Testis (tissue), 3 donors: ENCODE data around the gene SYTL1. TPM values are rescaled to one million over a fixed set of nuclear protein-coding genes. Genes with fewer than 3 reads are reported as not detected.

Experiments used
- DNase-seq: peaks from one replicate; pipeline ENCODE4 v3.0.0-alpha.2; 2019
- H3K27ac ChIP-seq, 2 donors: fragments of 200-600 bp; sonication (generic); one replicate each; pipeline ENCODE4 v1.5.1; 2019
- H3K27me3 ChIP-seq: fragments of 200-600 bp; sonication (generic); one replicate; pipeline ENCODE4 v1.5.1; 2019
- H3K36me3 ChIP-seq: fragments of 200-600 bp; sonication (generic); one replicate; pipeline ENCODE4 v1.5.1; 2017; ENCODE audit warnings: low read depth; ENCODE audit errors: missing control alignments
- H3K4me1 ChIP-seq: fragments of 200-600 bp; sonication (generic); one replicate; pipeline ENCODE4 v1.5.1; 2019
- H3K4me3 ChIP-seq, 2 donors: fragments of 200-600 bp; sonication (generic); one replicate each; pipeline ENCODE4 v1.5.1; 2017 to 2019
- H3K9me3 ChIP-seq: fragments of 200-600 bp; sonication (generic); one replicate; pipeline ENCODE4 v1.5.1; 2017
- CTCF ChIP-seq, 3 experiments: fragments of 450-650 bp in 2 of 3; fragments of 200-600 bp in 1 of 3; sonication (generic) in 1 of 3; IDR thresholded peaks; one replicate each; pipeline ENCODE4 v1.5.1; 2016 to 2019; ENCODE audit warnings: antibody characterized with exemption in 3 of 3, mild to moderate bottlenecking in 2 of 3, moderate library complexity in 1 of 3
- POLR2A ChIP-seq: fragments of 450-650 bp; IDR thresholded peaks from one replicate; pipeline ENCODE4 v1.6.1; 2017; ENCODE audit warnings: antibody characterized with exemption, mild to moderate bottlenecking, moderate library complexity
- WGBS, 2 donors: methylation state at CpG; one replicate each; pipeline ENCODE4 v1.1.5; 2018; 5-methylcytosine and 5-hydroxymethylcytosine counted together
- intact Hi-C: fragments of 100-400 bp; cut with DNase I; formaldehyde crosslinking; loops from one replicate; pipeline ENCODE4 v1.15.1; 2023; ENCODE audit warnings: low total_unique reads
- polyA plus RNA-seq: library from polyadenylated mRNA; stranded (reverse); fragments of 350-450 nt; fragmentation: Illumina TruSeq; extraction: RNeasy Lipid Tissue Mini Kit (QIAGEN cat#74804); gene quantifications from one replicate; pipeline ENCODE4 v1.2.3, GENCODE V29; 2014; ENCODE audit warnings: low read depth, low replicate concordance; ENCODE audit not compliant: insufficient read depth
- total RNA-seq, 2 donors: library from RNA; depleted of rRNA; stranded (reverse); fragments of >200 nt; gene quantifications; one replicate each; pipeline ENCODE4 v1.2.3, GENCODE V29; 2016

The SYTL1 gene
- total and polyA plus RNA-seq, 3 donors from 2014 or later: 2.3 to 6.0 (median 5.4) TPM

- H3K36me3 ChIP-seq: no peaks in the 10 kb centered on the region
- WGBS, 2 donors: 61 to 77% methylated on average over 7 to 11 of the region's 11 CpGs
- intact Hi-C loops: no loop called here
Measured at GRCh38 chr1:27364696-27365371, 23.0 kb downstream of the SYTL1 start.

GRCh38 chr1:27365372-27366112 lies 23.7 kb downstream of the SYTL1 start:
- Histone ChIP-seq H3K36me3 (no peaks in the 10 kb centered on the region), H3K4me3 (peak overlapping the region; percentile 68 to 74), H3K4me1 (peaks cover 20% of the 10 kb centered on the region), H3K27me3 (no peaks in the 10 kb centered on the region), H3K9me3 (no peaks in the 10 kb centered on the region), H3K27ac (peak overlapping the region; percentile 91 to 98)
- no peak for TF ChIP-seq CTCF (IDR thresholded peaks at IDR 0.05)
- TF ChIP-seq POLR2A: no peak
- intact Hi-C loops: no loop called here
- peak; percentile 93 for DNase-seq
- 3 to 4% methylated on average over 37 to 40 of the region's 40 CpGs for WGBS, 2 donors

More at GRCh38 chr1:27364696-27365371, 23.0 kb downstream of the SYTL1 start:
- Histone ChIP-seq H3K4me3 (peak overlapping the region in 1 of 2 donors; percentile 68), H3K9me3 (no peaks in the 10 kb centered on the region), H3K4me1 (peaks cover 20% of the 10 kb centered on the region), H3K27ac (peak overlapping the region; percentile 91 to 98), H3K27me3 (no peaks in the 10 kb centered on the region)
- DNase-seq: no peak
- TF ChIP-seq POLR2A (no peak), CTCF (IDR thresholded peaks at IDR 0.05) (no peak)

- H3K9me3 ChIP-seq: no peaks in the 10 kb centered on the region
- no peaks in the 10 kb centered on the region for H3K36me3 ChIP-seq
- peak; percentile 82 for DNase-seq
- H3K27me3 ChIP-seq: no peaks in the 10 kb centered on the region
- peak overlapping the region; percentile 91 to 98 for H3K27ac ChIP-seq
- no peak for TF ChIP-seq POLR2A
- TF ChIP-seq CTCF (IDR thresholded peaks at IDR 0.05): no peak
- 0 to 1% methylated on average over 4 to 30 of the region's 30 CpGs for WGBS, 2 donors
- intact Hi-C loops: no loop called here
- peaks cover 20% of the 10 kb centered on the region for H3K4me1 ChIP-seq
- peak overlapping the region; percentile 68 to 74 for H3K4me3 ChIP-seq
Measured at GRCh38 chr1:27366113-27366410, 24.2 kb downstream of the SYTL1 start.

DNA sequence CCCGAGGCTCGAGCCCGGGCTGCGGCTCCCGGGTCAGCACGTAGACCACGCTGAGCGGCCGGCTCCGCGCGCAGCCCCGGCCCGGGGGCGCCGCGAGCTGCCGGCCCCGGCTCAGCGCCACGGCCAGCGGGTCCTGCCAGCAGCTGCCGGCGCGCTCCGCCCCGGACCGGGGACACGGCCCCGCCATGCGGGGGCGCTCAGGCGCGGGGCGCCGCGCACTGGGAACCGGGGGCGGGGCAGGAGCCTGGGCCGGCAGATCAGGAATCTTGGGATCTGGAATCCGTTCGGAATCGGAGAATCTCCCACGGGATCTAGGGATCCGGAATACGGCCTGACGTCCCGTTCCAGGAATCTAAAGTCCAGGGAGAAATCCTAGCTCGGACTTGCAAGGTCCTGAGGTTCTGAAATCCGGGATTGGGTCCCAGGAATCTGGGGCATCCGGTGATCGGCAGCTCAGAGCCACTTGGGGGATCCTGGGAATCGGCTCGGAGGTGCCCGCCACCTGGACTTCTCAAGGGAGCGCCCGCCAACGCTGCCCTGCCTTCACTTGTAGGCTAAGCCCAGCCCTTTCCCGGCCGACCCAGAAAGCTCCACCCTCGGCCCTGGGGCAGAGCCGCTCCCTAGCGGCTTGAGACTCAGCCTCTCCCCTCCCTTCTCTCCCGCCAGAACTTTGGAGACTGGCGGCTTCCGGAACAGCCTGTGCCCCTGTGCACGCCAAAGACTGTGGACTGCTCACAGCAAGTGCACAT lies 24.8 kb downstream of the SYTL1 start, which contains the start of gene MAP3K6:
Gene MAP3K6 (minus strand): TSS at position 551 of the 749 bp plus-strand sequence. CDS start 364 bp downstream, at position 187.
- Histone ChIP-seq H3K27me3 (no peaks in the 10 kb centered on the region), H3K36me3 (no peaks in the 10 kb centered on the region), H3K4me1 (peaks cover 20% of the 10 kb centered on the region), H3K4me3 (peak within 1 kb of the TSS; percentile 68 to 74), H3K27ac (peak within 1 kb of the TSS; percentile 92 to 98), H3K9me3 (no peaks in the 10 kb centered on the region)
- 0 to 1% methylated on average over 6 to 65 of the region's 67 CpGs for WGBS, 2 donors
- TF ChIP-seq CTCF (IDR thresholded peaks at IDR 0.05) (no peak), POLR2A (no peak)
- DNase-seq: peak; percentile 88
- intact Hi-C loops: no loop called here
